Erythroblast (primary cell): ENCODE measurements around the gene TPP1.

ENCODE experiments used
- GATA1 ChIP-seq: IDR thresholded peaks from 2 replicates; pipeline ENCODE4 v1.6.1; 2011; ENCODE audit warnings: low read depth, mild to moderate bottlenecking, control low read depth, low read length, moderate library complexity
- POLR2A ChIP-seq: IDR thresholded peaks from 2 replicates; pipeline ENCODE4 v1.6.1; 2011; ENCODE audit warnings: mild to moderate bottlenecking, low read length

GRCh38 chr11:6619004-6619745 lies at the start of gene TPP1:
- TF ChIP-seq POLR2A (peak; percentile 97), GATA1 (no peak)
